B cell (primary cell): ENCODE measurements around the gene TECRL. TPM values are rescaled to one million over a fixed set of nuclear protein-coding genes. Genes with fewer than 3 reads are reported as not detected.

Experiments used
- ATAC-seq: fragments of 200-7000 bp; cut with Tn5 transposase; one replicate; pipeline ENCODE4 v1.10.0; 2021; ENCODE audit warnings: low read depth, mild to moderate bottlenecking, moderate number of reproducible peaks, moderate library complexity
- CTCF ChIA-PET: fragments of 350-600 bp; sonication (Branson Sonifier 250); formaldehyde crosslinking; loops from one replicate; lab custom pipeline; 2021; ENCODE audit warnings: antibody characterized with exemption, inconsistent platforms; lab: Charles Lee
- POLR2A ChIA-PET: fragments of 350-600 bp; sonication (Branson Sonifier 250); formaldehyde crosslinking; loops from one replicate; lab custom pipeline; 2021; ENCODE audit warnings: antibody characterized with exemption; lab: Charles Lee
- DNase-seq: peaks from one replicate; pipeline ENCODE4 v3.0.0; 2013
- H2AFZ ChIP-seq: 2 replicates; pipeline ENCODE4 v1.6.1; 2012; ENCODE audit warnings: mild to moderate bottlenecking, low read depth, low read length; ENCODE audit not compliant: insufficient read depth, poor library complexity, severe bottlenecking
- H3K27ac ChIP-seq, 2 donors: 1 replicate in 1 of 2; 2 replicates in 1 of 2; pipeline ENCODE4 v1.5.1; 2012 to 2013; ENCODE audit warnings: low read length in 2 of 2, mild to moderate bottlenecking in 2 of 2, moderate library complexity in 1 of 2
- H3K27me3 ChIP-seq, 4 experiments: fragments of 200-600 bp in 1 of 4; sonication (generic) in 1 of 4; replicated peaks in 1 of 4; 1 replicate in 2 of 4; 2 replicates in 2 of 4; pipeline versions ENCODE4 v1.6.1 to v1.7.0; 2013 to 2016; ENCODE audit warnings: low read length in 3 of 4, mild to moderate bottlenecking in 2 of 4, mixed read lengths in 1 of 4, moderate library complexity in 1 of 4; ENCODE audit not compliant: insufficient read depth in 4 of 4, control insufficient read depth in 3 of 4; ENCODE audit errors: control extremely low read depth in 1 of 4
- H3K36me3 ChIP-seq, 2 experiments: replicated peaks in 1 of 2; 1 replicate in 1 of 2; 2 replicates in 1 of 2; pipeline versions ENCODE4 v1.6.1 to v1.7.1; 2013; ENCODE audit warnings: low read length in 1 of 2; ENCODE audit not compliant: insufficient read depth in 2 of 2, control insufficient read depth in 1 of 2; ENCODE audit errors: control extremely low read depth in 1 of 2, extremely low read depth in 1 of 2
- H3K4me1 ChIP-seq, 2 donors: fragments of 200-600 bp in 1 of 2; sonication (generic) in 1 of 2; 1 replicate in 1 of 2; 2 replicates in 1 of 2; pipeline versions ENCODE4 v1.5.1 to v1.6.1; 2013 to 2017; ENCODE audit warnings: low read length in 2 of 2; ENCODE audit not compliant: control insufficient read depth in 2 of 2, insufficient read depth in 2 of 2
- H3K4me2 ChIP-seq: replicated peaks from 2 replicates; pipeline ENCODE3; 2012; ENCODE audit warnings: mild to moderate bottlenecking, low read depth, low read length; ENCODE audit not compliant: poor library complexity, severe bottlenecking
- H3K4me3 ChIP-seq, 5 experiments: fragments of 200-600 bp in 1 of 5; sonication (generic) in 1 of 5; 1 replicate in 3 of 5; 2 replicates in 2 of 5; pipeline versions ENCODE4 v1.5.1 to v1.7.0; 2011 to 2016; ENCODE audit warnings: low read length in 4 of 5, mild to moderate bottlenecking in 4 of 5, low read depth in 2 of 5, control low read depth in 1 of 5, moderate library complexity in 1 of 5; ENCODE audit not compliant: insufficient read depth in 1 of 5; ENCODE audit errors: control extremely low read depth in 1 of 5, extremely low read depth in 1 of 5
- H3K79me2 ChIP-seq: fragments of 200-600 bp; sonication (generic); one replicate; pipeline ENCODE4 v1.6.0; 2016; ENCODE audit warnings: low read length; ENCODE audit not compliant: control insufficient read depth, insufficient read depth
- H3K9ac ChIP-seq: fragments of 200-600 bp; sonication (generic); 2 replicates; pipeline ENCODE4 v1.6.1; 2017; ENCODE audit warnings: mild to moderate bottlenecking, low read length, moderate library complexity
- H3K9me3 ChIP-seq, 3 donors: one replicate each; pipeline versions ENCODE4 v1.6.1 to v1.7.1; 2013; ENCODE audit warnings: low read length in 2 of 3; ENCODE audit not compliant: control insufficient read depth in 2 of 3, insufficient read depth in 1 of 3; ENCODE audit errors: control extremely low read depth in 1 of 3
- H4K20me1 ChIP-seq: 2 replicates; pipeline ENCODE4 v1.6.0; 2012; ENCODE audit warnings: mild to moderate bottlenecking, low read length; ENCODE audit not compliant: insufficient read depth, control insufficient read depth, poor library complexity, severe bottlenecking
- H3K27ac Mint-ChIP-seq: one replicate; pipeline ENCODE4 v1.8.0; 2021; ENCODE audit warnings: mixed read lengths
- H3K27me3 Mint-ChIP-seq: one replicate; pipeline ENCODE4 v1.8.0; 2021; ENCODE audit warnings: mixed read lengths
- H3K4me1 Mint-ChIP-seq: one replicate; pipeline ENCODE4 v1.8.0; 2021; ENCODE audit warnings: mixed read lengths
- H3K4me3 Mint-ChIP-seq: one replicate; pipeline ENCODE4 v1.8.0; 2021; ENCODE audit warnings: mixed read lengths
- H3K9me3 Mint-ChIP-seq: one replicate; pipeline ENCODE4 v1.8.0; 2022; ENCODE audit warnings: mixed read lengths; ENCODE audit not compliant: insufficient read depth
- CTCF ChIP-seq: fragments of 200-600 bp; IDR thresholded peaks from one replicate; pipeline ENCODE4 v1.8.0; 2022; ENCODE audit warnings: antibody characterized with exemption, mild to moderate bottlenecking
- EZH2 ChIP-seq: IDR thresholded peaks from 2 replicates; pipeline ENCODE4 v1.6.1; 2012; ENCODE audit warnings: borderline replicate concordance, low read depth, mild to moderate bottlenecking, moderate library complexity, low read length; ENCODE audit not compliant: insufficient read depth, poor library complexity, severe bottlenecking
- WGBS: methylation state at CpG from one replicate; pipeline ENCODE4 v1.1.5; 2013; ENCODE audit warnings: missing lambda C conversion rate; ENCODE audit not compliant: insufficient coverage; 5-methylcytosine and 5-hydroxymethylcytosine counted together
- intact Hi-C: fragments of 100-400 bp; cut with micrococcal nuclease; formaldehyde crosslinking; loops from one replicate; pipeline ENCODE4 v1.10.0; 2022
- polyA plus RNA-seq: library from polyadenylated mRNA; depleted of rRNA; stranded (reverse); fragments of >200 nt; gene quantifications from 2 replicates; pipeline ENCODE4 v1.2.3, GENCODE V29; 2012
- total RNA-seq, 2 donors: library from RNA; stranded (reverse); fragments of 120-200 nt in 1 of 2; gene quantifications; 1 replicate in 1 of 2; 2 replicates in 1 of 2; pipeline versions ENCODE4 v1.2.3 to v1.2.4, GENCODE V29; 2013 to 2022

Gene TECRL
- total and polyA plus RNA-seq, 2 donors (not counting 1 experiment from before 2014, with no cell fraction given) = not detected

GRCh38 chr4:64407000-64407399, 2.2 kb downstream of the TECRL start:
- POLR2A ChIA-PET = no interaction called here
- Histone ChIP-seq H3K9me3 (no peaks in the 10 kb centered on the region), H3K4me3 (no peak overlapping the region), H3K27me3 (no peaks in the 10 kb centered on the region), H3K79me2 (no peaks in the 10 kb centered on the region), H3K4me2 (no peak overlapping the region), H3K9ac (no peak overlapping the region), H3K36me3 (no peaks in the 10 kb centered on the region), H3K27ac (no peak overlapping the region), H3K4me1 (no peaks in the 10 kb centered on the region), H2AFZ (no peak overlapping the region), H4K20me1 (no peaks in the 10 kb centered on the region)
- no peak for ATAC-seq
- no peaks in the 10 kb centered on the region for H3K4me1 Mint-ChIP-seq
- H3K27me3 Mint-ChIP-seq = no peaks in the 10 kb centered on the region
- H3K9me3 Mint-ChIP-seq = no peaks in the 10 kb centered on the region
- intact Hi-C loops = no loop called here
- DNase-seq = no peak
- CTCF ChIA-PET = no interaction called here
- H3K27ac Mint-ChIP-seq = no peak overlapping the region
- no CpG with 5 or more reads among the region's 1 CpG for WGBS
- no peak overlapping the region for H3K4me3 Mint-ChIP-seq
- TF ChIP-seq EZH2 (no peak), CTCF (no peak)

- H3K9me3 ChIP-seq = no peaks in the 10 kb centered on the region
- WGBS = 76% methylated on average over 3 of the region's 11 CpGs
- POLR2A ChIA-PET = no interaction called here
- H3K27me3 ChIP-seq = no peaks in the 10 kb centered on the region
- H4K20me1 ChIP-seq = no peaks in the 10 kb centered on the region
- H3K4me3 ChIP-seq = no peak overlapping the region
- ATAC-seq (no peak), DNase-seq (no peak)
- H3K27me3 Mint-ChIP-seq = no peaks in the 10 kb centered on the region
- H3K79me2 ChIP-seq = no peaks in the 10 kb centered on the region
- no peaks in the 10 kb centered on the region for H3K36me3 ChIP-seq
- no peak overlapping the region for H2AFZ ChIP-seq
- H3K27ac Mint-ChIP-seq = no peak overlapping the region
- intact Hi-C loops = no loop called here
- no peak overlapping the region for H3K9ac ChIP-seq
- TF ChIP-seq CTCF (no peak), EZH2 (no peak)
- peaks cover 3% of the 10 kb centered on the region for H3K9me3 Mint-ChIP-seq
- no peaks in the 10 kb centered on the region for H3K4me1 ChIP-seq
- H3K27ac ChIP-seq = no peak overlapping the region
- CTCF ChIA-PET = no interaction called here
- H3K4me2 ChIP-seq = no peak overlapping the region
- H3K4me3 Mint-ChIP-seq = no peak overlapping the region
- H3K4me1 Mint-ChIP-seq = no peaks in the 10 kb centered on the region
Measured at GRCh38 chr4:64405761-64406160, 3.5 kb downstream of the TECRL start.
